K562 (cell line): Measurements from ENCODE around the gene METTL3. TPM values are rescaled to one million over a fixed set of nuclear protein-coding genes. Genes with fewer than 3 reads are reported as not detected.

Experiments
- BRD9 ChIP-seq: fragments of 450-650 bp; IDR thresholded peaks from 2 replicates; pipeline ENCODE4 v1.6.1; 2018; ENCODE audit warnings: low read depth; ENCODE audit not compliant: partially characterized antibody
- CREB5 ChIP-seq: fragments of 250-450 bp; sonication (Bioruptor Pico); IDR thresholded peaks from 2 replicates; pipeline ENCODE4 v1.5.0; 2020; ENCODE audit warnings: mild to moderate bottlenecking
- DACH1 ChIP-seq: fragments of 450-650 bp; IDR thresholded peaks from 2 replicates; pipeline ENCODE4 v1.6.1; 2018; ENCODE audit not compliant: partially characterized antibody
- ELK3 ChIP-seq: fragments of 450-650 bp; formaldehyde crosslinking; IDR thresholded peaks from 2 replicates; pipeline ENCODE4 v1.4.0; 2020; ENCODE audit warnings: mild to moderate bottlenecking
- FOXJ3 ChIP-seq: sonication (generic); formaldehyde crosslinking; IDR thresholded peaks from 2 replicates; pipeline ENCODE4 v1.4.0; 2020; ENCODE audit warnings: mild to moderate bottlenecking, missing genetic modification reagents
- FOXM1 ChIP-seq, 2 experiments: fragments of 450-650 bp in 1 of 2; sonication (generic) in 1 of 2; formaldehyde crosslinking in 1 of 2; IDR thresholded peaks; 2 replicates each; pipeline versions ENCODE4 v1.6.1 to v1.9.0; 2017 to 2022; ENCODE audit warnings: low read depth in 2 of 2, mild to moderate bottlenecking in 2 of 2, missing genetic modification reagents in 1 of 2, moderate library complexity in 1 of 2
- IRF1 ChIP-seq: sonication (generic); formaldehyde crosslinking; IDR thresholded peaks from 2 replicates; pipeline ENCODE4 v1.8.0; 2022; ENCODE audit warnings: missing genetic modification reagents, mild to moderate bottlenecking, borderline replicate concordance
- KLF1 ChIP-seq: fragments of 450-650 bp; IDR thresholded peaks from 2 replicates; pipeline ENCODE4 v1.6.1; 2016; ENCODE audit warnings: missing genetic modification characterization, missing compliant biosample characterization
- MEF2A ChIP-seq: IDR thresholded peaks from 2 replicates; pipeline ENCODE4 v1.6.1; 2011; ENCODE audit warnings: low read depth, mild to moderate bottlenecking, low read length, moderate library complexity; ENCODE audit not compliant: control insufficient read depth
- MNT ChIP-seq, 2 experiments: fragments of 450-650 bp; conservative IDR thresholded peaks; 2 replicates each; pipeline ENCODE4 v1.6.1; 2017; ENCODE audit warnings: mild to moderate bottlenecking in 2 of 2, moderate library complexity in 2 of 2
- MXD1 ChIP-seq: fragments of 250-450 bp; sonication (Bioruptor Pico); IDR thresholded peaks from 2 replicates; pipeline ENCODE4 v1.8.0; 2021; ENCODE audit warnings: borderline replicate concordance, mild to moderate bottlenecking, moderate library complexity; ENCODE audit not compliant: poor library complexity, severe bottlenecking
- MYBL2 ChIP-seq, 2 experiments: fragments of 450-650 bp in 1 of 2; sonication (generic) in 1 of 2; formaldehyde crosslinking in 1 of 2; IDR thresholded peaks; 2 replicates each; pipeline versions ENCODE4 v1.6.1 to v1.8.1; 2017 to 2022; ENCODE audit warnings: borderline replicate concordance in 1 of 2, inconsistent platforms in 1 of 2, low read depth in 1 of 2, mild to moderate bottlenecking in 1 of 2, missing genetic modification reagents in 1 of 2, moderate library complexity in 1 of 2
- RBBP5 ChIP-seq: fragments of 200-600 bp; sonication (generic); IDR thresholded peaks from 2 replicates; pipeline ENCODE4 v1.6.1; 2012; ENCODE audit warnings: borderline replicate concordance, mild to moderate bottlenecking, low read length, control low read depth, inconsistent platforms; ENCODE audit not compliant: insufficient read depth, poor library complexity, severe bottlenecking
- SRSF1 ChIP-seq: fragments of 200-400 bp; formaldehyde crosslinking; IDR thresholded peaks from 2 replicates; pipeline ENCODE4 v1.6.1; 2017; ENCODE audit warnings: mild to moderate bottlenecking, low read depth, low read length, moderate library complexity
- TAF1 ChIP-seq: IDR thresholded peaks from 2 replicates; pipeline ENCODE4 v1.6.1; 2011; ENCODE audit warnings: mild to moderate bottlenecking, low read length, moderate library complexity; ENCODE audit not compliant: insufficient read depth, control insufficient read depth, severe bottlenecking; ENCODE audit errors: extremely low read depth
- ZNF239 ChIP-seq: fragments of 250-450 bp; sonication (Bioruptor Pico); IDR thresholded peaks from 2 replicates; pipeline ENCODE4 v1.4.0; 2020; ENCODE audit warnings: mild to moderate bottlenecking
- ZNF263 ChIP-seq: sonication (generic); formaldehyde crosslinking; IDR thresholded peaks from 2 replicates; pipeline ENCODE4 v1.8.0; 2022; ENCODE audit warnings: mild to moderate bottlenecking, missing genetic modification reagents, borderline replicate concordance
- ZNF77 ChIP-seq: fragments of 250-450 bp; sonication (Bioruptor Pico); IDR thresholded peaks from 2 replicates; pipeline ENCODE4 v1.5.0; 2020
- polyA plus RNA-seq, 8 experiments: library from polyadenylated mRNA; depleted of rRNA in 4 of 8; stranded (reverse) in 5 of 8; unstranded in 3 of 8; fragments of >200 nt; fragmentation: Nextera tagmentation in 2 of 8; fragmentation: Illumina TruSeq in 1 of 8; extraction: Ambion mirVana in 2 of 8; extraction: Trizol in 1 of 8; gene quantifications; 2 replicates each; pipeline versions ENCODE4 v1.2.1 to v1.2.3, GENCODE V29; 2011 to 2014; ENCODE audit warnings: inconsistent platforms in 1 of 8, missing spikeins in 1 of 8
- total RNA-seq, 7 experiments: library from RNA; depleted of rRNA in 6 of 7; stranded (reverse); fragments of >200 nt in 6 of 7; fragmentation: Illumina TruSeq in 2 of 7; extraction: Trizol in 2 of 7; gene quantifications; 2 replicates each; pipeline versions ENCODE4 v1.2.1 to v1.2.3, GENCODE V29; 2011 to 2021; ENCODE audit warnings: low replicate concordance in 1 of 7

METTL3 gene
- total and polyA plus RNA-seq, 9 of the 15 experiments (the other 6 are each of a cell fraction or from before 2014, with no cell fraction given): 42.1 to 151 (median 65.7) TPM

GRCh38 chr14:21476925-21477681 is 34.0 kb downstream of the METTL3 start, which contains the start of the genes RAB2B and TOX4 (continued):
- TF ChIP-seq TAF1 (peak; percentile 44), ZNF263 (CRISPR knock-in tag) (no peak), FOXM1 (IDR thresholded peaks at IDR 0.05; ENCODE audit: low read depth) (no peak), FOXM1 (CRISPR knock-in tag; IDR thresholded peaks at IDR 0.05; ENCODE audit: low read depth) (no peak), ZNF77 (CRISPR knock-in tag) (no peak), MYBL2 (IDR thresholded peaks at IDR 0.05; ENCODE audit: low read depth) (no peak), MYBL2 (CRISPR knock-in tag; IDR thresholded peaks at IDR 0.05; ENCODE audit: borderline replicate concordance) (no peak), MNT (conservative IDR thresholded peaks at IDR 0.05) (peak; percentile 55 to 81), MEF2A (no peak), ZNF239 (no peak), SRSF1 (no peak), FOXJ3 (no peak), RBBP5 (peak; percentile 83), CREB5 (CRISPR knock-in tag) (no peak), KLF1 (tag) (no peak), IRF1 (CRISPR knock-in tag) (no peak), ELK3 (CRISPR knock-in tag) (no peak), DACH1 (no peak), BRD9 (peak; percentile 23), MXD1 (CRISPR knock-in tag) (no peak)
